Fibroblast of lung (primary cell): ENCODE data around the gene RIPOR3. TPM values are rescaled to one million over a fixed set of nuclear protein-coding genes. Genes with fewer than 3 reads are reported as not detected.

ENCODE experiments used
- DNase-seq, 2 donors: peaks; one replicate each; pipeline versions ENCODE4 v3.0.0 to v3.0.0-alpha.2; 2010; ENCODE audit warnings: low read depth in 2 of 2
- H2AFZ ChIP-seq: 2 replicates; pipeline ENCODE4 v1.5.1; 2012; ENCODE audit warnings: low read length, control low read depth, inconsistent platforms
- H3K27ac ChIP-seq: 2 replicates; pipeline ENCODE4 v1.5.1; 2011; ENCODE audit warnings: low read length, control low read depth; ENCODE audit not compliant: insufficient read depth
- H3K27me3 ChIP-seq: 2 replicates; pipeline ENCODE4 v1.5.1; 2011; ENCODE audit warnings: mild to moderate bottlenecking, low read length; ENCODE audit not compliant: control insufficient read depth, insufficient read depth
- H3K36me3 ChIP-seq: 2 replicates; pipeline ENCODE4 v1.5.1; 2011; ENCODE audit warnings: low read length; ENCODE audit not compliant: control insufficient read depth, insufficient read depth
- H3K4me1 ChIP-seq: 2 replicates; pipeline ENCODE4 v1.5.1; 2011; ENCODE audit warnings: low read length; ENCODE audit not compliant: control insufficient read depth, insufficient read depth; ENCODE audit errors: extremely low read depth
- H3K4me2 ChIP-seq: 2 replicates; pipeline ENCODE4 v1.5.1; 2011; ENCODE audit warnings: low read length, control low read depth; ENCODE audit not compliant: insufficient read depth; ENCODE audit errors: extremely low read depth
- H3K4me3 ChIP-seq, 4 experiments: fragments of 200-600 bp in 1 of 4; sonication (generic) in 1 of 4; replicated peaks in 1 of 4; 2 replicates each; pipeline ENCODE4 v1.5.1; 2011 to 2016; ENCODE audit warnings: low read length in 4 of 4, low read depth in 3 of 4, mild to moderate bottlenecking in 3 of 4, control low read depth in 2 of 4, inconsistent platforms in 1 of 4, mixed read lengths in 1 of 4; ENCODE audit not compliant: insufficient read depth in 1 of 4; ENCODE audit errors: control extremely low read depth in 1 of 4
- H3K79me2 ChIP-seq: 2 replicates; pipeline ENCODE4 v1.5.1; 2012; ENCODE audit warnings: mild to moderate bottlenecking, low read length, inconsistent platforms; ENCODE audit not compliant: control insufficient read depth, insufficient read depth
- H3K9ac ChIP-seq: 2 replicates; pipeline ENCODE4 v1.5.1; 2011; ENCODE audit warnings: mild to moderate bottlenecking, low read length, control low read depth; ENCODE audit not compliant: insufficient read depth
- H3K9me3 ChIP-seq: 2 replicates; pipeline ENCODE4 v1.5.1; 2012; ENCODE audit warnings: low read depth, low read length; ENCODE audit not compliant: control insufficient read depth, insufficient read depth
- H4K20me1 ChIP-seq: 2 replicates; pipeline ENCODE4 v1.5.1; 2011; ENCODE audit warnings: low read length; ENCODE audit not compliant: control insufficient read depth, insufficient read depth; ENCODE audit errors: extremely low read depth
- CTCF ChIP-seq, 2 donors: IDR thresholded peaks in 1 of 2; conservative IDR thresholded peaks in 1 of 2; 1 replicate in 1 of 2; 2 replicates in 1 of 2; pipeline ENCODE4 v1.5.1; 2011 to 2012; ENCODE audit warnings: low read length in 2 of 2, control low read depth in 1 of 2, inconsistent platforms in 1 of 2, low read depth in 1 of 2, mild to moderate bottlenecking in 1 of 2
- EZH2 ChIP-seq: IDR thresholded peaks from 2 replicates; pipeline ENCODE4 v1.5.1; 2012; ENCODE audit warnings: low read length, control low read depth, mild to moderate bottlenecking; ENCODE audit errors: missing control alignments
- polyA plus RNA-seq, 2 donors: library from polyadenylated mRNA; depleted of rRNA in 1 of 2; stranded (reverse) in 1 of 2; unstranded in 1 of 2; fragments of >200 nt; gene quantifications; 2 replicates each; pipeline ENCODE4 v1.2.1, GENCODE V29; 2011 to 2012; ENCODE audit warnings: missing spikeins in 1 of 2
- total RNA-seq: library from RNA; depleted of rRNA; stranded (reverse); fragments of >200 nt; gene quantifications from 2 replicates; pipeline ENCODE4 v1.2.1, GENCODE V29; 2014

The RIPOR3 gene
- total and polyA plus RNA-seq, 2 donors (not counting 1 experiment from before 2014, with no cell fraction given), result 2.0 to 4.1 TPM

- no peak for DNase-seq
- no peak overlapping the region for H3K27ac ChIP-seq
- no peak overlapping the region for H3K4me3 ChIP-seq
- H3K9ac ChIP-seq, result no peak overlapping the region
- H3K4me1 ChIP-seq, result peaks cover 16% of the 10 kb centered on the region
- TF ChIP-seq EZH2 (no peak), CTCF (conservative IDR thresholded peaks at IDR 0.05 in 1 of 2, IDR thresholded peaks at IDR 0.05 in 1 of 2; ENCODE audit: low read depth in 1 of 2, low read length in 2 of 2) (no peak)
- no peak overlapping the region for H3K4me2 ChIP-seq
- H2AFZ ChIP-seq, result no peak overlapping the region
- no peaks in the 10 kb centered on the region for H3K27me3 ChIP-seq
- H3K9me3 ChIP-seq, result no peaks in the 10 kb centered on the region
- peaks cover 19% of the 10 kb centered on the region for H3K79me2 ChIP-seq
- H3K36me3 ChIP-seq, result peaks cover 18% of the 10 kb centered on the region
- H4K20me1 ChIP-seq, result no peaks in the 10 kb centered on the region
Observed at GRCh38 chr20:50565383-50565782, 126.0 kb downstream of the RIPOR3 start.

GRCh38 chr20:50563133-50563944 lies 128.0 kb downstream of the RIPOR3 start:
- DNase-seq, result no peak
- no peaks in the 10 kb centered on the region for H3K27me3 ChIP-seq
- H3K4me1 ChIP-seq, result peaks cover 23% of the 10 kb centered on the region
- H3K9me3 ChIP-seq, result no peaks in the 10 kb centered on the region
- H3K9ac ChIP-seq, result no peak overlapping the region
- no peaks in the 10 kb centered on the region for H4K20me1 ChIP-seq
- peaks cover 14% of the 10 kb centered on the region for H3K36me3 ChIP-seq
- TF ChIP-seq CTCF (conservative IDR thresholded peaks at IDR 0.05 in 1 of 2, IDR thresholded peaks at IDR 0.05 in 1 of 2; ENCODE audit: low read depth in 1 of 2, low read length in 2 of 2), result no peak
- TF ChIP-seq EZH2, result no peak
- no peak overlapping the region for H3K27ac ChIP-seq
- no peak overlapping the region for H3K4me3 ChIP-seq
- peaks cover 33% of the 10 kb centered on the region for H3K79me2 ChIP-seq
- H2AFZ ChIP-seq, result no peak overlapping the region
- H3K4me2 ChIP-seq, result no peak overlapping the region

- Histone ChIP-seq H3K4me3 (no peak overlapping the region), H3K79me2 (peaks cover 37% of the 10 kb centered on the region), H3K9ac (no peak overlapping the region), H3K4me2 (no peak overlapping the region), H3K4me1 (peaks cover 23% of the 10 kb centered on the region), H2AFZ (no peak overlapping the region), H3K27ac (peak overlapping the region; percentile 81), H3K27me3 (no peaks in the 10 kb centered on the region), H3K9me3 (no peaks in the 10 kb centered on the region), H3K36me3 (peaks cover 9% of the 10 kb centered on the region), H4K20me1 (no peaks in the 10 kb centered on the region)
- TF ChIP-seq CTCF (conservative IDR thresholded peaks at IDR 0.05 in 1 of 2, IDR thresholded peaks at IDR 0.05 in 1 of 2; ENCODE audit: low read depth in 1 of 2, low read length in 2 of 2) (no peak), EZH2 (no peak)
- DNase-seq, result no peak
Observed at GRCh38 chr20:50562262-50562701, 129.1 kb downstream of the RIPOR3 start.
